ENCODE data around the gene OPCML. TPM values are rescaled to one million over a fixed set of nuclear protein-coding genes. Genes with fewer than 3 reads are reported as not detected.

OPCML gene
- total and polyA plus RNA-seq, 2 donors (not counting 1 experiment from before 2014, with no cell fraction given) = not detected

DNA sequence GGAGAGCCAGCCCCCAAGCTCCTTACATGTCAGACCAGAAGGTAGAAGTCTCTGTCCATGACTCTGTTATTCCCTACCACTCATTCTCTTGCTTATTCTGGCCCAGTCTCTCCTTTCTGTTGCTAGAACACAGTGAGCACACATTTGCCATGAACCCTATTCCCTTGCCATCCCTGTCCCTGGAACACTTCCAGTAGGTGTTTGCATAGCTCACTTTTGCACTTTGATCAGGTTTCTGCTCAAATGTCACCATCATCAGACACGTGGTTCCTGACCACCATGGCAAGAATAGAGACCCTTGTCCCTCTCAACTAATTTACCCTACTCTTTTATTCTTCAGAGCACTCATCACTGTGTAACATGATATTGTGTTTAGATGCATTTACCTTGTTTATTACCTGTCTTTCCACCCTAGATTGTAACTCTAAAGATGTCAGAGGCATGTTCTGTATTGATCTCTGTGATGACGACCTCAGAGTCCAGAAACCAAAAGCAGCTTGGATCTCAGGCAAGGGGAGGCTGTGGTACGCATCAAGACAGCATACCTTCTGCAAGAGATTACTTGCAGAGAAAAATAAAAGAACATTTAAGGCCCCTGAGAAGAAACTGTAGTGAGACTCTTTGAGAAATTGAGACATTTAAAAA is 606.4 kb downstream of the OPCML start:
- ChIA-PET CTCF (interaction anchor here (1.3 kb wide), 1 partner anchor 15 kb away, joined by 4 read pairs; no protein-coding TSS in a partner anchor), POLR2A (no interaction called here)
- Mint-ChIP-seq H3K27me3 (no peaks in the 10 kb centered on the region), H3K4me3 (no peak overlapping the region), H3K4me1 (no peaks in the 10 kb centered on the region), H3K9me3 (ENCODE audit: insufficient read depth) (no peaks in the 10 kb centered on the region), H3K27ac (no peak overlapping the region)
- Histone ChIP-seq H3K27ac (ENCODE audit: low read length in 2 of 2) (no peak overlapping the region), H4K20me1 (ENCODE audit: control insufficient read depth, insufficient read depth, low read length, poor library complexity, severe bottlenecking) (no peaks in the 10 kb centered on the region), H3K79me2 (ENCODE audit: control insufficient read depth, insufficient read depth, low read length) (no peaks in the 10 kb centered on the region), H3K4me3 (ENCODE audit: control extremely low read depth in 1 of 5, extremely low read depth in 1 of 5, insufficient read depth in 1 of 5, low read depth in 2 of 5, low read length in 4 of 5) (no peak overlapping the region), H3K4me2 (replicated peaks; ENCODE audit: low read depth, low read length, poor library complexity, severe bottlenecking) (no peak overlapping the region), H2AFZ (ENCODE audit: insufficient read depth, low read depth, low read length, poor library complexity, severe bottlenecking) (no peak overlapping the region), H3K9ac (ENCODE audit: low read length) (no peak overlapping the region), H3K9me3 (ENCODE audit: control extremely low read depth in 1 of 3, control insufficient read depth in 2 of 3, insufficient read depth in 1 of 3, low read length in 2 of 3) (peaks cover 0 to 5% (median 0%) of the 10 kb centered on the region in 3 donors), H3K4me1 (ENCODE audit: control insufficient read depth in 2 of 2, insufficient read depth in 2 of 2, low read length in 2 of 2) (no peaks in the 10 kb centered on the region), H3K27me3 (replicated peaks in 1 of 4; ENCODE audit: control extremely low read depth in 1 of 4, control insufficient read depth in 3 of 4, insufficient read depth in 4 of 4, low read length in 3 of 4) (no peaks in the 10 kb centered on the region), H3K36me3 (replicated peaks in 1 of 2; ENCODE audit: control extremely low read depth in 1 of 2, control insufficient read depth in 1 of 2, extremely low read depth in 1 of 2, insufficient read depth in 2 of 2, low read length in 1 of 2) (no peaks in the 10 kb centered on the region)
- TF ChIP-seq EZH2 (IDR thresholded peaks at IDR 0.05; ENCODE audit: borderline replicate concordance, insufficient read depth, low read depth, low read length, poor library complexity, severe bottlenecking) (no peak), CTCF (IDR thresholded peaks at IDR 0.05) (no peak)
- intact Hi-C loops (cut with micrococcal nuclease) = no loop called here
- DNase-seq = no peak
- no peak for ATAC-seq (ENCODE audit: low read depth)
- no CpG with 5 or more reads among the region's 3 CpGs for WGBS (ENCODE audit: insufficient coverage)

DNA sequence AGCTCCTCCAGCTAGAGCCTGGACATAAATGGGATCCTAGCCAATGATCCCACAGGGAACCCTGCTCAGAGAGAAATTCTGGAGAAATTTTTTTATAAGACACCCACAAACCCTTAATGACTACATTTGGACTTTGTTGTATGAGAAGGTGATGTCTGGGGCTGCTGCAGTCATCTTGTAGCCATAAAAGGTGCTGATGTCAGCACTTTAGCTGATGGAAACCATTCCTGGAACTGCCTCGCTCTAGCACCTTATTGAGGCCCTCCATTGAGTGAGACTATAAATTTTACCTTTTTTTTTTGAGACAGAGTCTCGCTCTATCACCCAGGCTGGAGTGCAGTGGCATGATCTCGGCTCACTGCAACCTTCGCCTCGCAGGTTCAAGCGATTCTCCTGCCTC is 610.7 kb downstream of the OPCML start:
- DNase-seq (no peak), ATAC-seq (ENCODE audit: low read depth) (no peak)
- H3K4me1 Mint-ChIP-seq = no peaks in the 10 kb centered on the region
- ChIA-PET POLR2A (no interaction called here), CTCF (no interaction called here)
- Histone ChIP-seq H3K4me3 (ENCODE audit: control extremely low read depth in 1 of 5, extremely low read depth in 1 of 5, insufficient read depth in 1 of 5, low read depth in 2 of 5, low read length in 4 of 5) (no peak overlapping the region), H2AFZ (ENCODE audit: insufficient read depth, low read depth, low read length, poor library complexity, severe bottlenecking) (no peak overlapping the region), H3K9ac (ENCODE audit: low read length) (no peak overlapping the region), H3K79me2 (ENCODE audit: control insufficient read depth, insufficient read depth, low read length) (no peaks in the 10 kb centered on the region), H3K27me3 (replicated peaks in 1 of 4; ENCODE audit: control extremely low read depth in 1 of 4, control insufficient read depth in 3 of 4, insufficient read depth in 4 of 4, low read length in 3 of 4) (no peaks in the 10 kb centered on the region), H3K4me1 (ENCODE audit: control insufficient read depth in 2 of 2, insufficient read depth in 2 of 2, low read length in 2 of 2) (no peaks in the 10 kb centered on the region), H3K9me3 (ENCODE audit: control extremely low read depth in 1 of 3, control insufficient read depth in 2 of 3, insufficient read depth in 1 of 3, low read length in 2 of 3) (no peaks in the 10 kb centered on the region), H3K27ac (ENCODE audit: low read length in 2 of 2) (no peak overlapping the region), H3K36me3 (replicated peaks in 1 of 2; ENCODE audit: control extremely low read depth in 1 of 2, control insufficient read depth in 1 of 2, extremely low read depth in 1 of 2, insufficient read depth in 2 of 2, low read length in 1 of 2) (no peaks in the 10 kb centered on the region), H4K20me1 (ENCODE audit: control insufficient read depth, insufficient read depth, low read length, poor library complexity, severe bottlenecking) (no peaks in the 10 kb centered on the region), H3K4me2 (replicated peaks; ENCODE audit: low read depth, low read length, poor library complexity, severe bottlenecking) (no peak overlapping the region)
- H3K27ac Mint-ChIP-seq = no peak overlapping the region
- no peaks in the 10 kb centered on the region for H3K27me3 Mint-ChIP-seq
- 88% methylated on average over 1 of the region's 6 CpGs for whole genome bisulfite sequencing (ENCODE audit: insufficient coverage)
- intact Hi-C loops (cut with micrococcal nuclease) = no loop called here
- TF ChIP-seq CTCF (IDR thresholded peaks at IDR 0.05) (no peak), EZH2 (IDR thresholded peaks at IDR 0.05; ENCODE audit: borderline replicate concordance, insufficient read depth, low read depth, low read length, poor library complexity, severe bottlenecking) (no peak)
- no peaks in the 10 kb centered on the region for H3K9me3 Mint-ChIP-seq (ENCODE audit: insufficient read depth)
- no peak overlapping the region for H3K4me3 Mint-ChIP-seq
